Ovary (tissue), 3 donors: ENCODE measurements around the gene RIMS1.

Source experiments
- EP300 ChIP-seq: sonication (generic); formaldehyde crosslinking; IDR thresholded peaks from one replicate; pipeline ENCODE4 v1.6.1; 2017; ENCODE audit warnings: antibody characterized with exemption
- POLR2A ChIP-seq: fragments of 450-650 bp; IDR thresholded peaks from one replicate; pipeline ENCODE4 v1.6.1; 2017; ENCODE audit warnings: antibody characterized with exemption, mild to moderate bottlenecking, moderate library complexity
- TF ChIP-seq, protein P1 (sequence below), 3 donors: fragments of 450-650 bp in 2 of 3; fragments of 200-600 bp in 1 of 3; IDR thresholded peaks; one replicate each; pipeline versions ENCODE4 v1.5.1 to v1.8.0; 2016 to 2022; ENCODE audit warnings: antibody characterized with exemption in 3 of 3, mild to moderate bottlenecking in 1 of 3
- donor health status: DM: no; HTN: no; CAD: no.

DNA sequence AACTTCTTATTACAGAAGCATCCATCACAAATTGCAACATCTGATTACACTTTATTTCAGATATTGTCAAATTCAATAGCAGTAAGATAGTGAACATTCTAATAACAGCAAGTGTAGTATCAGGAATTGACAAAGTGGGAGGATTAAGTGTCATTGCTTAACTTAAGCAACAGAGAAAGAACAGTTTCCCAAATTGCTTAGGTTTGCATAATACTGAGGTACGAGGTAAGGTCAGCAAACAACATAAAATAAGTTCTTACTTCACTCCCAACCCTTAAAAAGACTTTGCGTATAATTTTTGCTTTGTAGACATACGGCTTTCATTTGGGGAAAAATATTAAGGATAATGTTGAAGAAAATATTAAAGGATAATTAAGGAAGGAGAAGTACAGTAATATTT, 163.0 kb downstream of the RIMS1 start:
- no peak for TF ChIP-seq POLR2A
- TF ChIP-seq, protein P1, sequence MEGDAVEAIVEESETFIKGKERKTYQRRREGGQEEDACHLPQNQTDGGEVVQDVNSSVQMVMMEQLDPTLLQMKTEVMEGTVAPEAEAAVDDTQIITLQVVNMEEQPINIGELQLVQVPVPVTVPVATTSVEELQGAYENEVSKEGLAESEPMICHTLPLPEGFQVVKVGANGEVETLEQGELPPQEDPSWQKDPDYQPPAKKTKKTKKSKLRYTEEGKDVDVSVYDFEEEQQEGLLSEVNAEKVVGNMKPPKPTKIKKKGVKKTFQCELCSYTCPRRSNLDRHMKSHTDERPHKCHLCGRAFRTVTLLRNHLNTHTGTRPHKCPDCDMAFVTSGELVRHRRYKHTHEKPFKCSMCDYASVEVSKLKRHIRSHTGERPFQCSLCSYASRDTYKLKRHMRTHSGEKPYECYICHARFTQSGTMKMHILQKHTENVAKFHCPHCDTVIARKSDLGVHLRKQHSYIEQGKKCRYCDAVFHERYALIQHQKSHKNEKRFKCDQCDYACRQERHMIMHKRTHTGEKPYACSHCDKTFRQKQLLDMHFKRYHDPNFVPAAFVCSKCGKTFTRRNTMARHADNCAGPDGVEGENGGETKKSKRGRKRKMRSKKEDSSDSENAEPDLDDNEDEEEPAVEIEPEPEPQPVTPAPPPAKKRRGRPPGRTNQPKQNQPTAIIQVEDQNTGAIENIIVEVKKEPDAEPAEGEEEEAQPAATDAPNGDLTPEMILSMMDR (IDR thresholded peaks at IDR 0.05), result no peak
- no peak for TF ChIP-seq EP300
